Peyer's patch (tissue), 4 donors: ENCODE measurements around the gene AEBP2.

Experiments used
- CTCF ChIP-seq, 6 experiments: fragments of 450-650 bp in 4 of 6; fragments of 200-600 bp in 2 of 6; sonication (generic) in 1 of 6; IDR thresholded peaks; one replicate each; pipeline ENCODE4 v1.5.1; 2017 to 2019; ENCODE audit warnings: antibody characterized with exemption in 6 of 6, mild to moderate bottlenecking in 3 of 6, moderate library complexity in 1 of 6
- POLR2A ChIP-seq, 2 donors: fragments of 450-650 bp; IDR thresholded peaks; one replicate each; pipeline ENCODE4 v1.5.1; 2017; ENCODE audit warnings: antibody characterized with exemption in 2 of 2, mild to moderate bottlenecking in 2 of 2, moderate library complexity in 2 of 2

DNA sequence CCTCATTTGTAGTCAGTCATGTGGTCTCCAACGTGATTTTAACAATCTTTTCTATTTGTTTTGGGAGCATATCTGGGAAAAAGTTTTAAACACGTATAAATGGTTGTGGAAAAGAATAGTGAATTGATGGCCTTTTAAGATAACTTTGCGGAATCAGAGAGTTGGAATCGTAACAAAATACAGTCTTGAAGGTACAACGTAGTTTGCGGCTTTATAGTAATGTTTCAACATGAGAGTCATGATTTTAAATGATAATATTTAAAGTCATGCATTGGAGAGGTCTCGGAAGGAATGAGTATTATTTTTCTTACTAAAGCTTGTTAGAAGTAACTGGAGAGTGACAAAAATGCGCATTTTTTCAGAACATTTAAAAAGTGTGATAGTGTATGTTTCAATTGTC is 1.6 kb downstream of the AEBP2 start:
- no peak for TF ChIP-seq CTCF (IDR thresholded peaks at IDR 0.05)
- no peak for TF ChIP-seq POLR2A (IDR thresholded peaks at IDR 0.05)
